Psoas muscle (tissue), 8 donors: ENCODE results near the gene MCRS1. TPM values are rescaled to one million over a fixed set of nuclear protein-coding genes. Genes with fewer than 3 reads are reported as not detected.
A peak's percentile ranks its signal among the peaks of the same experiment; 100 is the strongest.

ENCODE experiments used
- ATAC-seq, 4 donors: fragments of 200-7000 bp; cut with Tn5 transposase; one replicate each; pipeline ENCODE4 v1.9.1; 2020; ENCODE audit warnings: moderate library complexity in 3 of 4, mild to moderate bottlenecking in 2 of 4
- DNase-seq, 2 donors: peaks; one replicate each; pipeline ENCODE4 v3.0.0-alpha.2; 2020
- H3K27ac ChIP-seq: fragments of 200-600 bp; one replicate; pipeline ENCODE4 v1.8.0; 2022
- H3K27me3 ChIP-seq, 3 donors: fragments of 200-600 bp in 1 of 3; one replicate each; pipeline versions ENCODE4 v1.6.1 to v1.8.0; 2013 to 2022; ENCODE audit warnings: low read length in 2 of 3, mild to moderate bottlenecking in 2 of 3, moderate library complexity in 1 of 3; ENCODE audit not compliant: insufficient read depth in 3 of 3
- H3K36me3 ChIP-seq, 2 donors: fragments of 200-600 bp in 1 of 2; one replicate each; pipeline versions ENCODE4 v1.6.1 to v1.8.0; 2013 to 2022; ENCODE audit warnings: low read depth in 1 of 2, mild to moderate bottlenecking in 1 of 2, moderate library complexity in 1 of 2; ENCODE audit not compliant: insufficient read depth in 1 of 2
- H3K4me1 ChIP-seq: fragments of 200-600 bp; one replicate; pipeline ENCODE4 v1.8.0; 2022
- H3K4me3 ChIP-seq: fragments of 200-600 bp; one replicate; pipeline ENCODE4 v1.8.0; 2022; ENCODE audit warnings: mild to moderate bottlenecking
- H3K9me3 ChIP-seq: fragments of 200-600 bp; one replicate; pipeline ENCODE4 v1.8.0; 2022
- WGBS, 3 donors: extraction: QIAGEN DNeasy Blood & Tissue Kit; methylation state at CpG; one replicate each; pipeline versions ENCODE4 v1.1.6 to v1.1.7; 2013; 5-methylcytosine and 5-hydroxymethylcytosine counted together
- intact Hi-C, 2 donors: fragments of 100-400 bp; cut with DNase I; formaldehyde crosslinking; loops; one replicate each; pipeline versions ENCODE4 v1.11.0 to v1.14.2; 2022
- polyA plus RNA-seq, 3 donors: library from polyadenylated mRNA; stranded (reverse); fragments of 200-250 nt; gene quantifications; one replicate each; pipeline ENCODE4 v1.2.3, GENCODE V29; 2013
- total RNA-seq, 4 donors: library from RNA; stranded (reverse); fragmentation: NEBNext Ultra II Directional in 2 of 4; extraction: Animal tissue kit (Norgen Biotek cat#: 25700) in 2 of 4; gene quantifications; one replicate each; pipeline versions ENCODE4 v1.2.1 to v1.2.4, GENCODE V29; 2021 to 2023
- TF ChIP-seq, protein P1 (sequence below): fragments of 200-600 bp; IDR thresholded peaks from one replicate; pipeline ENCODE4 v1.8.0; 2022; ENCODE audit warnings: antibody characterized with exemption
- donor health status: healthy with polysubstance abuse.
- donor health status: DM: no; HTN: no; CAD: no; lungs with moderate emphysema.
- donor health status: Bipolar disorder and iron deficiency.
- donor health status: healthy.
- donor health status: DM: yes; HTN: yes; CAD: no.
- donor health status: DM: no; HTN: no; CAD: no.
- donor health status: DM: no; HTN: no; CAD: no.
- donor health status: DM: yes; HTN: yes; CAD: no.

The MCRS1 gene
- total and polyA plus RNA-seq, 7 donors = 24.3 to 82.3 (median 40.2) TPM

GRCh38 chr12:49553512-49554088, 14.3 kb downstream of the MCRS1 start:
- H3K27me3 ChIP-seq = peaks cover 0 to 5% (median 0%) of the 10 kb centered on the region in 3 donors
- 64 to 70% (median 69%) methylated on average over 2 of the region's 2 CpGs for WGBS, 3 donors
- no peak overlapping the region for H3K4me3 ChIP-seq
- H3K27ac ChIP-seq = no peak overlapping the region
- ATAC-seq (peak in 2 of 4 donors; percentile 21 to 31), DNase-seq (peak in 1 of 2 donors; percentile 2)
- H3K4me1 ChIP-seq = peaks cover 19% of the 10 kb centered on the region
- H3K36me3 ChIP-seq = peaks cover 0 to 32% of the 10 kb centered on the region in 2 donors
- H3K9me3 ChIP-seq = no peaks in the 10 kb centered on the region
- intact Hi-C loops = no loop called here
- TF ChIP-seq, protein P1, sequence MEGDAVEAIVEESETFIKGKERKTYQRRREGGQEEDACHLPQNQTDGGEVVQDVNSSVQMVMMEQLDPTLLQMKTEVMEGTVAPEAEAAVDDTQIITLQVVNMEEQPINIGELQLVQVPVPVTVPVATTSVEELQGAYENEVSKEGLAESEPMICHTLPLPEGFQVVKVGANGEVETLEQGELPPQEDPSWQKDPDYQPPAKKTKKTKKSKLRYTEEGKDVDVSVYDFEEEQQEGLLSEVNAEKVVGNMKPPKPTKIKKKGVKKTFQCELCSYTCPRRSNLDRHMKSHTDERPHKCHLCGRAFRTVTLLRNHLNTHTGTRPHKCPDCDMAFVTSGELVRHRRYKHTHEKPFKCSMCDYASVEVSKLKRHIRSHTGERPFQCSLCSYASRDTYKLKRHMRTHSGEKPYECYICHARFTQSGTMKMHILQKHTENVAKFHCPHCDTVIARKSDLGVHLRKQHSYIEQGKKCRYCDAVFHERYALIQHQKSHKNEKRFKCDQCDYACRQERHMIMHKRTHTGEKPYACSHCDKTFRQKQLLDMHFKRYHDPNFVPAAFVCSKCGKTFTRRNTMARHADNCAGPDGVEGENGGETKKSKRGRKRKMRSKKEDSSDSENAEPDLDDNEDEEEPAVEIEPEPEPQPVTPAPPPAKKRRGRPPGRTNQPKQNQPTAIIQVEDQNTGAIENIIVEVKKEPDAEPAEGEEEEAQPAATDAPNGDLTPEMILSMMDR = peak; percentile 23

- ATAC-seq (no peak), DNase-seq (peak in 1 of 2 donors; percentile 15)
- H3K4me3 ChIP-seq = no peak overlapping the region
- H3K27me3 ChIP-seq = peaks cover 0 to 9% (median 0%) of the 10 kb centered on the region in 3 donors
- no peaks in the 10 kb centered on the region for H3K9me3 ChIP-seq
- H3K27ac ChIP-seq = no peak overlapping the region
- intact Hi-C loops = no loop called here
- H3K4me1 ChIP-seq = peaks cover 19% of the 10 kb centered on the region
- H3K36me3 ChIP-seq = peaks cover 0 to 25% of the 10 kb centered on the region in 2 donors
- WGBS, 3 donors = 85 to 94% (median 87%) methylated on average over 8 of the region's 8 CpGs
- TF ChIP-seq, protein P1 = no peak
These were observed 15.0 kb downstream of the MCRS1 start for GRCh38 chr12:49552899-49553298.

DNA sequence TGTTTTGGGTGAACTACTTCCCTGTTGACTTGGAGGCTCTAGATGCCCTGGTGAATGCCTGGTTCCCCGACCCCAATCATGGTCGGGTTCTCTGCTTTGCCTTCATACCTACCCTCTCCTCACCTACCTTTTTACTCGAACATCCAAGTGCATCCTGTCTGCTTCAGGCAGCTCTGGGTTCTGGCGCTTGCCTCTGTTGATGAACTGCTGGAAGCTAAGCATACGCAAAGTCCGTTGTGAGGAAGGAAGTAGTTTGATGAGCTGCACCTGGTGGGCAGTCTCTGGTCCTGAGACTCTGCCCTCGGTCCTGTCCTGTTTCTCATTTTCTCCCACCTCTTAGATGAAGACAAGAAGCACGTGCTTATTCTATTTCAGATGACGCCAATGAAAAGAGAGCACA, 15.5 kb downstream of the MCRS1 start:
- ATAC-seq = peak in 1 of 4 donors; percentile 1
- Histone ChIP-seq H3K27ac (peak overlapping the region; percentile 58), H3K36me3 (peaks cover 0 to 20% of the 10 kb centered on the region in 2 donors)

DNA sequence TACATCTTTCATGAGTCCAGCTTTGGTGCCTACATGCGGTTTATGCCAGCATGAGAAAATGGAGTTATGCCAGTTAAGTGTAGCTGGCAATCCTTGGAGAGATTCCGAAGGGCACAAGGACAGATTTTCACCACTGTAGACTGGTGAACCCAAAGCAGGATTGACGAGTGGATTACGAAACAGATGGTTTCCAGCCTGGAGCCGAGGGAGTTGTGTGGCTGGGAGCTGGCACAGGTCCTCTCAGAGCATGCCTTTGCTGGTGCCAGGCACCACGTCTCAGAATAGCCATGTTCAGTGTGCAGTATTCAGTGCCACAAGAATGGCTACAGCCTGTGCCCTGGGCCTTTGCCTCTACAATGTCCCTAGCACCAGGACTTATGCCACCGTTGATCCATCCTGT, 15.9 kb downstream of the MCRS1 start:
- ATAC-seq = peak; percentile 77 to 90 (median 88)
- no peak overlapping the region for H3K4me3 ChIP-seq
- no peaks in the 10 kb centered on the region for H3K9me3 ChIP-seq
- 23 to 36% (median 32%) methylated on average over 7 of the region's 7 CpGs for WGBS, 3 donors
- intact Hi-C loops = no loop called here
- DNase-seq = peak; percentile 59 to 84
- peak overlapping the region; percentile 58 for H3K27ac ChIP-seq
- H3K4me1 ChIP-seq = peaks cover 19% of the 10 kb centered on the region
- H3K27me3 ChIP-seq = peaks cover 0 to 16% (median 0%) of the 10 kb centered on the region in 3 donors
- peaks cover 0 to 16% of the 10 kb centered on the region in 2 donors for H3K36me3 ChIP-seq
- TF ChIP-seq, protein P1 = no peak

More for the DNA sequence above, 15.5 kb downstream of the MCRS1 start:
- intact Hi-C loops = no loop called here
- Histone ChIP-seq H3K9me3 (no peaks in the 10 kb centered on the region), H3K4me1 (peaks cover 19% of the 10 kb centered on the region), H3K4me3 (no peak overlapping the region), H3K27me3 (peaks cover 0 to 12% (median 0%) of the 10 kb centered on the region in 3 donors)
- DNase-seq = peak in 1 of 2 donors; percentile 10
- WGBS, 3 donors = 59 to 60% (median 59%) methylated on average over 9 of the region's 9 CpGs
- TF ChIP-seq, protein P1 = no peak
